Neuronal stem cell (in vitro differentiated cells): ENCODE data around the gene RNASEH1.
"Not testable (repeated sequence)": the region's sequence is repeated elsewhere in the genome, so short reads cannot be mapped to it uniquely, and the experiment has no call there.

Source experiments
- DNase-seq: peaks from one replicate; pipeline ENCODE4 v3.0.0-alpha.2; 2013; ENCODE audit warnings: low spot score
- H2AFZ ChIP-seq: one replicate; pipeline ENCODE4 v1.6.1; 2013; ENCODE audit warnings: mild to moderate bottlenecking, low read length, inconsistent platforms
- H2AK5ac ChIP-seq: 2 replicates; pipeline ENCODE4 v1.6.1; 2013; ENCODE audit warnings: low read depth, mild to moderate bottlenecking, inconsistent platforms, low read length, moderate library complexity, mixed read lengths
- H2BK120ac ChIP-seq: 2 replicates; pipeline ENCODE4 v1.6.1; 2013; ENCODE audit warnings: low read depth, mild to moderate bottlenecking, inconsistent platforms, low read length, moderate library complexity, mixed read lengths
- H2BK12ac ChIP-seq: one replicate; pipeline ENCODE4 v1.6.1; 2013; ENCODE audit warnings: low read length, inconsistent platforms
- H2BK15ac ChIP-seq: 2 replicates; pipeline ENCODE4 v1.6.1; 2013; ENCODE audit warnings: mild to moderate bottlenecking, low read length, inconsistent platforms, mixed read lengths
- H2BK5ac ChIP-seq: one replicate; pipeline ENCODE4 v1.6.1; 2013; ENCODE audit warnings: inconsistent platforms, mild to moderate bottlenecking, low read length, moderate library complexity
- H3K14ac ChIP-seq: one replicate; pipeline ENCODE4 v1.6.1; 2013; ENCODE audit warnings: low read length, inconsistent platforms
- H3K18ac ChIP-seq: 2 replicates; pipeline ENCODE4 v1.6.1; 2013; ENCODE audit warnings: low read length, inconsistent platforms
- H3K23ac ChIP-seq: 2 replicates; pipeline ENCODE4 v1.6.1; 2013; ENCODE audit warnings: low read depth, mild to moderate bottlenecking, mixed read lengths, low read length, inconsistent platforms; ENCODE audit not compliant: poor library complexity
- H3K27ac ChIP-seq: replicated peaks from 3 replicates; pipeline ENCODE4 v1.5.1; 2013; ENCODE audit warnings: low read length, inconsistent platforms
- H3K27me3 ChIP-seq, 3 experiments: 2 replicates each; pipeline ENCODE4 v1.6.1; 2013; ENCODE audit warnings: low read length in 3 of 3, mild to moderate bottlenecking in 2 of 3, inconsistent platforms in 1 of 3, low read depth in 1 of 3, mixed read lengths in 1 of 3, moderate library complexity in 1 of 3; ENCODE audit not compliant: control insufficient read depth in 3 of 3, insufficient read depth in 3 of 3
- H3K36me3 ChIP-seq, 2 donors: replicated peaks in 1 of 2; 2 replicates each; pipeline ENCODE4 v1.6.1; 2013; ENCODE audit warnings: low read length in 2 of 2; ENCODE audit not compliant: control insufficient read depth in 2 of 2, insufficient read depth in 2 of 2
- H3K4ac ChIP-seq: 2 replicates; pipeline ENCODE4 v1.6.1; 2013; ENCODE audit warnings: inconsistent platforms, mild to moderate bottlenecking, low read length, moderate library complexity
- H3K4me1 ChIP-seq, 2 donors: 1 replicate in 1 of 2; 2 replicates in 1 of 2; pipeline ENCODE4 v1.6.1; 2013; ENCODE audit warnings: low read length in 2 of 2, low read depth in 1 of 2; ENCODE audit not compliant: control insufficient read depth in 2 of 2, insufficient read depth in 1 of 2
- H3K4me2 ChIP-seq: one replicate; pipeline ENCODE4 v1.6.1; 2013; ENCODE audit warnings: mild to moderate bottlenecking, low read length, inconsistent platforms; ENCODE audit not compliant: insufficient read depth, poor library complexity, severe bottlenecking
- H3K4me3 ChIP-seq, 2 donors: 2 replicates each; pipeline ENCODE4 v1.5.1; 2013; ENCODE audit warnings: low read length in 2 of 2, mild to moderate bottlenecking in 2 of 2, inconsistent platforms in 1 of 2, moderate library complexity in 1 of 2
- H3K79me1 ChIP-seq: one replicate; pipeline ENCODE4 v1.6.1; 2013; ENCODE audit warnings: low read depth, mild to moderate bottlenecking, inconsistent platforms, low read length, moderate library complexity
- H3K9ac ChIP-seq: one replicate; pipeline ENCODE4 v1.6.1; 2013; ENCODE audit warnings: mild to moderate bottlenecking, low read depth, low read length, inconsistent platforms; ENCODE audit not compliant: poor library complexity
- H3K9me3 ChIP-seq, 2 donors: replicated peaks in 1 of 2; 2 replicates each; pipeline versions ENCODE3 to v1.6.1; 2013; ENCODE audit warnings: low read length in 2 of 2, mild to moderate bottlenecking in 2 of 2, inconsistent platforms in 1 of 2, low read depth in 1 of 2, mixed read lengths in 1 of 2, moderate library complexity in 1 of 2; ENCODE audit not compliant: control insufficient read depth in 2 of 2, insufficient read depth in 1 of 2
- H4K8ac ChIP-seq: one replicate; pipeline ENCODE4 v1.6.1; 2013; ENCODE audit warnings: low read depth, mild to moderate bottlenecking, inconsistent platforms, low read length, moderate library complexity
- H4K91ac ChIP-seq: one replicate; pipeline ENCODE4 v1.6.1; 2013; ENCODE audit warnings: low read length, low read depth, mild to moderate bottlenecking, inconsistent platforms; ENCODE audit not compliant: poor library complexity
- WGBS, 2 donors: extraction: QIAGEN DNeasy Blood & Tissue Kit; methylation state at CpG; one replicate each; pipeline ENCODE4 v1.1.7; 2013; ENCODE audit warnings: missing lambda C conversion rate in 2 of 2, mixed read lengths in 1 of 2; ENCODE audit not compliant: insufficient read length in 2 of 2, insufficient replicate concordance in 1 of 2; ENCODE audit errors: extremely low coverage in 2 of 2; 5-methylcytosine and 5-hydroxymethylcytosine counted together

RNASEH1 gene

GRCh38 chr2:3496708-3497080 lies 61.4 kb downstream of the RNASEH1 start:
- H3K14ac ChIP-seq, H3K4me2 ChIP-seq, H3K4ac ChIP-seq, H3K4me1 ChIP-seq, H2AK5ac ChIP-seq, H3K79me1 ChIP-seq, H3K9ac ChIP-seq, H2BK120ac ChIP-seq, H3K27me3 ChIP-seq, H3K4me3 ChIP-seq, H4K8ac ChIP-seq, H3K18ac ChIP-seq, H2BK5ac ChIP-seq, H2BK12ac ChIP-seq, H2AFZ ChIP-seq, H3K27ac ChIP-seq, H3K9me3 ChIP-seq, H2BK15ac ChIP-seq, DNase-seq, H4K91ac ChIP-seq, H3K23ac ChIP-seq: not testable (repeated sequence)
- H3K36me3 ChIP-seq: peaks cover 9 to 50% of the 10 kb centered on the region in 2 donors
- WGBS, 2 donors: no CpG with 5 or more reads among the region's 15 CpGs
